Upper lobe of left lung (tissue), 4 donors: Measurements from ENCODE around the gene AJAP1.

Source experiments
- POLR2A ChIP-seq, 4 donors: fragments of 450-650 bp; IDR thresholded peaks; one replicate each; pipeline ENCODE4 v1.5.1; 2016 to 2017; ENCODE audit warnings: antibody characterized with exemption in 4 of 4, mild to moderate bottlenecking in 2 of 4
- TF ChIP-seq, protein P1 (sequence below), 6 experiments: fragments of 450-650 bp in 4 of 6; fragments of 200-600 bp in 2 of 6; sonication (generic) in 2 of 6; IDR thresholded peaks; one replicate each; pipeline ENCODE4 v1.5.1; 2016 to 2019; ENCODE audit warnings: antibody characterized with exemption in 6 of 6

DNA sequence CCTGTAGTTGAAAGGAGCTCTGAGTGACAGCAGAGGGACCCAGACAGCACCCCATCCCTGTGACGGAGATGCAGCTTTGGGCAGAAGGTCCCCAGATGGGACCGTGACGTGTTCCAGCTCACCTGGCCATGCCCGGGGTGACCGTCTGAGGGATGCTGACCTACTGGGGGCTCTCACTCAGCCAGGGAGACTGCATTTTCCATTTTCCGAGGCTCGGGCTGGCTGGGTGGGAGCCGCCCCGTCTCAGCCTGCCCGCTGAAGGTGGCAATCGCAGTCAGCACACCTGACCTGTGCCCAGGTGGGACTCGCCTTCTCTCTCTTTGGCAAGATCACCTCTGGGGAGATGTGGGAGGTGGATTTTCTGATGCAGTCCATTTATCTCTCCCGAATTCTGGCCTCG is 127.2 kb downstream of the AJAP1 start:
- TF ChIP-seq, protein P1, sequence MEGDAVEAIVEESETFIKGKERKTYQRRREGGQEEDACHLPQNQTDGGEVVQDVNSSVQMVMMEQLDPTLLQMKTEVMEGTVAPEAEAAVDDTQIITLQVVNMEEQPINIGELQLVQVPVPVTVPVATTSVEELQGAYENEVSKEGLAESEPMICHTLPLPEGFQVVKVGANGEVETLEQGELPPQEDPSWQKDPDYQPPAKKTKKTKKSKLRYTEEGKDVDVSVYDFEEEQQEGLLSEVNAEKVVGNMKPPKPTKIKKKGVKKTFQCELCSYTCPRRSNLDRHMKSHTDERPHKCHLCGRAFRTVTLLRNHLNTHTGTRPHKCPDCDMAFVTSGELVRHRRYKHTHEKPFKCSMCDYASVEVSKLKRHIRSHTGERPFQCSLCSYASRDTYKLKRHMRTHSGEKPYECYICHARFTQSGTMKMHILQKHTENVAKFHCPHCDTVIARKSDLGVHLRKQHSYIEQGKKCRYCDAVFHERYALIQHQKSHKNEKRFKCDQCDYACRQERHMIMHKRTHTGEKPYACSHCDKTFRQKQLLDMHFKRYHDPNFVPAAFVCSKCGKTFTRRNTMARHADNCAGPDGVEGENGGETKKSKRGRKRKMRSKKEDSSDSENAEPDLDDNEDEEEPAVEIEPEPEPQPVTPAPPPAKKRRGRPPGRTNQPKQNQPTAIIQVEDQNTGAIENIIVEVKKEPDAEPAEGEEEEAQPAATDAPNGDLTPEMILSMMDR (IDR thresholded peaks at IDR 0.05): no peak
- TF ChIP-seq POLR2A (IDR thresholded peaks at IDR 0.05): no peak
